SK-N-SH (cell line): Measurements from ENCODE around the gene WLS. TPM values are rescaled to one million over a fixed set of nuclear protein-coding genes. Genes with fewer than 3 reads are reported as not detected.

Experiments used
- CTCF ChIA-PET: fragments of 300-600, 350-600 bp; formaldehyde crosslinking; extraction: SDS; loops from one replicate; lab custom pipeline; 2021; lab: Yijun Ruan, JAX
- POLR2A ChIA-PET: fragments of 350-600 bp; sonication (Branson Sonifier 250); formaldehyde crosslinking; extraction: SDS; loops from one replicate; lab custom pipeline; 2020; ENCODE audit warnings: antibody characterized with exemption, inconsistent platforms; lab: Yijun Ruan, JAX
- DNase-seq: peaks from one replicate; pipeline ENCODE4 v3.0.0; 2012
- H2AFZ ChIP-seq: fragments of 200-600 bp; sonication (generic); 2 replicates; pipeline ENCODE4 v1.8.1; 2016; ENCODE audit warnings: antibody characterized with exemption, mild to moderate bottlenecking, low read depth
- H3F3A ChIP-seq: fragments of 200-600 bp; sonication (generic); replicated peaks from 2 replicates; pipeline ENCODE3; 2016; ENCODE audit warnings: antibody characterized with exemption, mild to moderate bottlenecking; ENCODE audit not compliant: insufficient read depth
- H3K27ac ChIP-seq, 2 experiments: fragments of 200-500 bp in 1 of 2; fragments of 200-600 bp in 1 of 2; sonication (Bioruptor generic) in 1 of 2; sonication (generic), shearing (Covaris generic) in 1 of 2; 2 replicates each; pipeline versions ENCODE4 v1.5.1 to v1.6.1; 2014 to 2016; ENCODE audit warnings: low read depth in 2 of 2, inconsistent platforms in 1 of 2, low read length in 1 of 2, mild to moderate bottlenecking in 1 of 2, mixed read lengths in 1 of 2
- H3K27me3 ChIP-seq: fragments of 200-600 bp; sonication (generic), shearing (Covaris generic); 2 replicates; pipeline ENCODE4 v1.6.1; 2016; ENCODE audit warnings: mixed run types; ENCODE audit not compliant: insufficient read depth
- H3K36me3 ChIP-seq, 2 experiments: fragments of 200-500 bp in 1 of 2; fragments of 200-600 bp in 1 of 2; sonication (Bioruptor generic) in 1 of 2; sonication (generic) in 1 of 2; replicated peaks in 1 of 2; 2 replicates each; pipeline versions ENCODE3 to v1.5.1; 2014 to 2016; ENCODE audit warnings: low read length in 1 of 2, mild to moderate bottlenecking in 1 of 2; ENCODE audit not compliant: insufficient read depth in 2 of 2, control insufficient read depth in 1 of 2
- H3K4me1 ChIP-seq, 2 experiments: fragments of 200-500 bp in 1 of 2; fragments of 200-600 bp in 1 of 2; sonication (Bioruptor generic) in 1 of 2; sonication (generic), shearing (Covaris generic) in 1 of 2; 2 replicates each; pipeline versions ENCODE4 v1.5.1 to v1.6.1; 2014 to 2016; ENCODE audit warnings: low read depth in 1 of 2, low read length in 1 of 2, mixed run types in 1 of 2; ENCODE audit not compliant: insufficient read depth in 2 of 2, control insufficient read depth in 1 of 2
- H3K4me2 ChIP-seq: fragments of 200-600 bp; sonication (generic), shearing (Covaris generic); 2 replicates; pipeline ENCODE4 v1.6.1; 2017; ENCODE audit warnings: mixed run types
- H3K4me3 ChIP-seq, 2 experiments: fragments of 200-500 bp in 1 of 2; fragments of 200-600 bp in 1 of 2; sonication (Bioruptor generic) in 1 of 2; sonication (generic), shearing (Covaris generic) in 1 of 2; 2 replicates each; pipeline versions ENCODE4 v1.5.1 to v1.8.1; 2014 to 2016; ENCODE audit warnings: low read depth in 2 of 2, inconsistent platforms in 1 of 2, low read length in 1 of 2, mild to moderate bottlenecking in 1 of 2, mixed read lengths in 1 of 2, moderate library complexity in 1 of 2
- H3K79me2 ChIP-seq: fragments of 200-600 bp; sonication (generic); 2 replicates; pipeline ENCODE4 v1.8.1; 2017; ENCODE audit warnings: mild to moderate bottlenecking; ENCODE audit not compliant: insufficient read depth
- H3K9ac ChIP-seq: fragments of 200-600 bp; sonication (generic); 2 replicates; pipeline ENCODE4 v1.6.1; 2017; ENCODE audit warnings: mixed run types
- H3K9me2 ChIP-seq: fragments of 200-600 bp; sonication (generic); 2 replicates; pipeline ENCODE4 v1.6.1; 2017; ENCODE audit warnings: mixed run types
- H3K9me3 ChIP-seq: fragments of 200-600 bp; sonication (generic); 2 replicates; pipeline ENCODE4 v1.6.1; 2017; ENCODE audit warnings: mixed run types, mild to moderate bottlenecking, moderate library complexity
- H4K20me1 ChIP-seq: fragments of 200-600 bp; sonication (generic); 2 replicates; pipeline ENCODE4 v1.6.1; 2017; ENCODE audit warnings: mild to moderate bottlenecking, mixed run types; ENCODE audit not compliant: insufficient read depth
- ELF1 ChIP-seq: IDR thresholded peaks from 2 replicates; pipeline ENCODE4 v1.4.0; 2012
- EP300 ChIP-seq, 2 experiments: IDR thresholded peaks; 2 replicates each; pipeline versions ENCODE4 v1.4.0 to v1.6.1; 2012; ENCODE audit warnings: borderline replicate concordance in 1 of 2, low read depth in 1 of 2, low read length in 1 of 2
- EZH2phosphoT487 ChIP-seq: fragments of 200-600 bp; sonication (generic); IDR thresholded peaks from 2 replicates; pipeline ENCODE4 v1.6.1; 2017; ENCODE audit warnings: low read depth, mixed run types, mild to moderate bottlenecking, antibody characterized with exemption, moderate library complexity, borderline replicate concordance
- FOSL2 ChIP-seq: IDR thresholded peaks from 2 replicates; pipeline ENCODE4 v1.4.0; 2012; ENCODE audit warnings: low read depth, mild to moderate bottlenecking, moderate library complexity, borderline replicate concordance
- FOXM1 ChIP-seq: IDR thresholded peaks from 2 replicates; pipeline ENCODE4 v1.4.0; 2012; ENCODE audit warnings: low read depth, mild to moderate bottlenecking
- GABPA ChIP-seq: IDR thresholded peaks from 2 replicates; pipeline ENCODE4 v1.4.0; 2012; ENCODE audit warnings: low read depth, mild to moderate bottlenecking
- JUND ChIP-seq: IDR thresholded peaks from 2 replicates; pipeline ENCODE4 v1.4.0; 2012
- MEF2A ChIP-seq: IDR thresholded peaks from 2 replicates; pipeline ENCODE4 v1.4.0; 2012; ENCODE audit warnings: low read depth, borderline replicate concordance
- MXI1 ChIP-seq: IDR thresholded peaks from 2 replicates; pipeline ENCODE4 v1.6.1; 2012; ENCODE audit warnings: mild to moderate bottlenecking, low read depth, low read length, improper control_type of control experiment
- RCOR1 ChIP-seq: fragments of 150-350 bp; IDR thresholded peaks from 2 replicates; pipeline ENCODE4 v1.6.1; 2017; ENCODE audit warnings: antibody characterized with exemption, low read length
- TEAD4 ChIP-seq: IDR thresholded peaks from 2 replicates; pipeline ENCODE4 v1.4.0; 2012; ENCODE audit warnings: mild to moderate bottlenecking, borderline replicate concordance; ENCODE audit not compliant: insufficient read depth
- whole genome bisulfite sequencing: methylation state at CpG from one replicate; pipeline ENCODE4 v1.1.6; 2017; ENCODE audit warnings: low lambda C conversion rate; 5-methylcytosine and 5-hydroxymethylcytosine counted together
- polyA plus RNA-seq, 3 experiments: library from polyadenylated mRNA; depleted of rRNA; stranded (reverse); fragments of >200 nt; gene quantifications; 2 replicates each; pipeline ENCODE4 v1.2.3, GENCODE V29; 2012
- TF ChIP-seq, protein P1 (sequence below): fragments of 200-600 bp; sonication (generic); IDR thresholded peaks from 2 replicates; pipeline ENCODE4 v1.6.1; 2017; ENCODE audit warnings: antibody characterized with exemption, mild to moderate bottlenecking, moderate library complexity
- TF ChIP-seq, protein P2 (sequence below): IDR thresholded peaks from 2 replicates; pipeline ENCODE4; 2012

The WLS gene
- polyA plus RNA-seq, 1 of the 3 experiments (the other 2 are of a cell fraction), result 69.0 TPM

DNA sequence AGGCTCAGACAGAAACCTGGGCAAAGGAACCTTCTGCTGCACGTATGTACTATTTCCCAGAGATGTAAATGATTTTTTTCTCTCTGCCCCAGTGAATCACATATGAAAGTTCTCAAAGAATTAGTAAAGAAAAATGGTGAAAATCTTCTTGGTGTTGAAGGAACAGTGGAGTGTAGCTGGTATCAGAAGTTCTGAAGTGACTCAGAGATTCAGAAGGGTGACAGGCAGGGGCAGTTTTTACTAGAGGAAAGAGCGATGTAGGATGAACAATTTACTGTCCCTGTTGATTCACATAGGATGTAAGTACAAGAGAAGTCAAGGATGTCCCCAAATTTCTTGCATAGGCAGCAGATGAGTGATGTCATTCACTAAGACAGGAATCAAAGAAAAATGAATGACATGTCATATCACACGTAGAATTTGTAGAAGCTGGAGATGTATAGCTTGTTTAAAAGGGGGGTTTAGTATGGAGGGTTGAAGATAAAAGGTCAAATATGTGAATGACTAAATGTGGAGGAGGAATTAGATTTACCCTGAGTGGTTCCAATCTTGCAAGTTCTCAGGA, 26.4 kb downstream of the WLS start:
- Histone ChIP-seq H3K27ac (no peak overlapping the region), H3F3A (peaks cover 10% of the 10 kb centered on the region), H3K79me2 (peaks cover 36% of the 10 kb centered on the region), H3K4me2 (no peak overlapping the region), H3K4me3 (no peak overlapping the region), H3K36me3 (no peaks in the 10 kb centered on the region), H2AFZ (no peak overlapping the region), H3K27me3 (no peaks in the 10 kb centered on the region)
- DNase-seq, result no peak
- CTCF ChIA-PET, result interaction anchor here (1.4 to 2.3 kb wide), 2 partner anchors 48 to 86 kb away, joined by 3 to 6 read pairs; no protein-coding TSS in a partner anchor
- TF ChIP-seq, protein P1, sequence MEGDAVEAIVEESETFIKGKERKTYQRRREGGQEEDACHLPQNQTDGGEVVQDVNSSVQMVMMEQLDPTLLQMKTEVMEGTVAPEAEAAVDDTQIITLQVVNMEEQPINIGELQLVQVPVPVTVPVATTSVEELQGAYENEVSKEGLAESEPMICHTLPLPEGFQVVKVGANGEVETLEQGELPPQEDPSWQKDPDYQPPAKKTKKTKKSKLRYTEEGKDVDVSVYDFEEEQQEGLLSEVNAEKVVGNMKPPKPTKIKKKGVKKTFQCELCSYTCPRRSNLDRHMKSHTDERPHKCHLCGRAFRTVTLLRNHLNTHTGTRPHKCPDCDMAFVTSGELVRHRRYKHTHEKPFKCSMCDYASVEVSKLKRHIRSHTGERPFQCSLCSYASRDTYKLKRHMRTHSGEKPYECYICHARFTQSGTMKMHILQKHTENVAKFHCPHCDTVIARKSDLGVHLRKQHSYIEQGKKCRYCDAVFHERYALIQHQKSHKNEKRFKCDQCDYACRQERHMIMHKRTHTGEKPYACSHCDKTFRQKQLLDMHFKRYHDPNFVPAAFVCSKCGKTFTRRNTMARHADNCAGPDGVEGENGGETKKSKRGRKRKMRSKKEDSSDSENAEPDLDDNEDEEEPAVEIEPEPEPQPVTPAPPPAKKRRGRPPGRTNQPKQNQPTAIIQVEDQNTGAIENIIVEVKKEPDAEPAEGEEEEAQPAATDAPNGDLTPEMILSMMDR, result no peak
- TF ChIP-seq ELF1 (no peak), TEAD4 (no peak), FOXM1 (no peak), GABPA (no peak), EP300 (IDR thresholded peaks at IDR 0.05; ENCODE audit: borderline replicate concordance in 1 of 2, low read depth in 1 of 2, low read length in 1 of 2) (no peak), FOSL2 (no peak), MXI1 (no peak), MEF2A (no peak), RCOR1 (no peak), EZH2phosphoT487 (no peak)
- TF ChIP-seq, protein P2, sequence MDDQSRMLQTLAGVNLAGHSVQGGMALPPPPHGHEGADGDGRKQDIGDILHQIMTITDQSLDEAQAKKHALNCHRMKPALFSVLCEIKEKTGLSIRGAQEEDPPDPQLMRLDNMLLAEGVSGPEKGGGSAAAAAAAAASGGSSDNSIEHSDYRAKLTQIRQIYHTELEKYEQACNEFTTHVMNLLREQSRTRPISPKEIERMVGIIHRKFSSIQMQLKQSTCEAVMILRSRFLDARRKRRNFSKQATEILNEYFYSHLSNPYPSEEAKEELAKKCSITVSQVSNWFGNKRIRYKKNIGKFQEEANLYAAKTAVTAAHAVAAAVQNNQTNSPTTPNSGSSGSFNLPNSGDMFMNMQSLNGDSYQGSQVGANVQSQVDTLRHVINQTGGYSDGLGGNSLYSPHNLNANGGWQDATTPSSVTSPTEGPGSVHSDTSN, result no peak
- TF ChIP-seq, all 33 proteins: peak for 0
- peaks cover 4% of the 10 kb centered on the region; the same call in 1 of the 2 replicates for H4K20me1 ChIP-seq
- peaks cover 0 to 37% of the 10 kb centered on the region in 2 experiments for H3K4me1 ChIP-seq
- H3K9ac ChIP-seq, result no peak overlapping the region
- H3K9me3 ChIP-seq, result no peaks in the 10 kb centered on the region
- WGBS, result 89% methylated on average over 3 of the region's 3 CpGs
- H3K9me2 ChIP-seq, result no peaks in the 10 kb centered on the region
- POLR2A ChIA-PET, result no interaction called here

DNA sequence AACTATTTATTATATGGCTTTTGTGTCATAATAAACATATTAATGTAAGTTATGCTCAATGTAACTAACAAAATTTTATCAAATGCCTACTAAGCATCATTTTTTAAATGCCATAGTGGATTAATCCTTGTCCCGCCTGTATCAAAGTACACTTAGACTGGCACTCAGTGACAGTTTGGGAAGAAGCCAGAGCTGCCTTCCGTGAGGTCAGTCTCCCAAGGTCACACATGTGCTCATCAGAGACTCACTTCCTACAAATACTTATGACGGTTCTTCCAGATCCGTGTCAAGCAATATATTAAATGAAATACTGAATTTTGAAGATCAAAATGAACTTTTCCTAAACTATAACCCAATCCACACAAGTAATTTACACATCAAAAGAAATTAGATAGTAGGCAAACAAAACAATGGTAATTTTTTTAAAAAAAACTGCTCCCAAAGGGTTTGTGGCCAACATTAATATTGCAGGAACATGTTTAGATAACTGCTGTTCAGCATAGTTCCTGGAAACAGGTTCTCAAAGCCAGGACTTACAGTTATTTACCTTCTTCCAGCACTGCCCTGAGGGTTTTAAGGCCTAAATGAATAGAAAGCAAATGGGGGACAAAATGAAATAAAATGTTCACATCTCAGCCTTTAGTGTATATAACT, 27.2 kb downstream of the WLS start:
- Histone ChIP-seq H3F3A (peaks cover 10% of the 10 kb centered on the region), H3K4me3 (no peak overlapping the region), H3K79me2 (peaks cover 37% of the 10 kb centered on the region), H3K27ac (no peak overlapping the region; a peak in 1 of 4 replicates), H3K9ac (no peak overlapping the region), H3K9me3 (no peaks in the 10 kb centered on the region), H3K4me2 (no peak overlapping the region), H3K4me1 (peaks cover 0 to 33% of the 10 kb centered on the region in 2 experiments), H3K36me3 (no peaks in the 10 kb centered on the region), H4K20me1 (peaks cover 4% of the 10 kb centered on the region; the same call in 1 of the 2 replicates), H3K27me3 (no peaks in the 10 kb centered on the region), H3K9me2 (no peaks in the 10 kb centered on the region), H2AFZ (no peak overlapping the region)
- ChIA-PET CTCF (interaction anchor here (1.2 kb wide), 1 partner anchor 11 kb away, joined by 4 read pairs; no protein-coding TSS in a partner anchor), POLR2A (no interaction called here)
- 86% methylated on average over 4 of the region's 4 CpGs for WGBS
- TF ChIP-seq, protein P1, result 0 out of 2 replicates have a peak, but pooled peaks have one; percentile 9
- no peak for TF ChIP-seq JUND
- no peak for DNase-seq
